ENCODE measurements around the gene IRF7.

DNA sequence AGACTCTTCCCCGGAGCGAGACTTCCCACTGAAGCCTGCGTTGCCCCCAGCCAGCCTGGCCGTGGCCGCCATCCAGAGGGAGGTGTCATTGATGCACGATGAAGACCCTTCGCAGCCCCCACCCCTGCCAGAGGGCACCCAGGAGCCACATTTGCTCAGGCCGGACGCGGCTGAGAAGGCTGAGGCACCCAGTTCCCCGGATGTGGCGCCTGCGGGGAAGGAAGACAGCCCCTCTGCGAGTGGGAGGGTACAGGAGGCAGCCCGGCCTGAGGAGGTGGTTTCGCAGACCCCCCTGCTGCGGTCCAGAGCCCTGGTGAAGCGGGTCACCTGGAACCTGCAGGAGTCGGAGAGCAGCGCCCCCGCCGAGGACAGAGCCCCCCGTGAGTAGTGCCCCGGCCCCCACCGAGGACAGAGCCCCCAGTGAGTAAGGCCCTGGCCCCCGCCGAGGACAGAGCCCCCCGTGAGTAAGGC, 6.4 kb downstream of the IRF7 start:
- TF ChIP-seq, protein P1, sequence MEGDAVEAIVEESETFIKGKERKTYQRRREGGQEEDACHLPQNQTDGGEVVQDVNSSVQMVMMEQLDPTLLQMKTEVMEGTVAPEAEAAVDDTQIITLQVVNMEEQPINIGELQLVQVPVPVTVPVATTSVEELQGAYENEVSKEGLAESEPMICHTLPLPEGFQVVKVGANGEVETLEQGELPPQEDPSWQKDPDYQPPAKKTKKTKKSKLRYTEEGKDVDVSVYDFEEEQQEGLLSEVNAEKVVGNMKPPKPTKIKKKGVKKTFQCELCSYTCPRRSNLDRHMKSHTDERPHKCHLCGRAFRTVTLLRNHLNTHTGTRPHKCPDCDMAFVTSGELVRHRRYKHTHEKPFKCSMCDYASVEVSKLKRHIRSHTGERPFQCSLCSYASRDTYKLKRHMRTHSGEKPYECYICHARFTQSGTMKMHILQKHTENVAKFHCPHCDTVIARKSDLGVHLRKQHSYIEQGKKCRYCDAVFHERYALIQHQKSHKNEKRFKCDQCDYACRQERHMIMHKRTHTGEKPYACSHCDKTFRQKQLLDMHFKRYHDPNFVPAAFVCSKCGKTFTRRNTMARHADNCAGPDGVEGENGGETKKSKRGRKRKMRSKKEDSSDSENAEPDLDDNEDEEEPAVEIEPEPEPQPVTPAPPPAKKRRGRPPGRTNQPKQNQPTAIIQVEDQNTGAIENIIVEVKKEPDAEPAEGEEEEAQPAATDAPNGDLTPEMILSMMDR (IDR thresholded peaks at IDR 0.05): no peak
- TF ChIP-seq POLR2A (IDR thresholded peaks at IDR 0.05): no peak

Data from heart left ventricle (tissue), 13 donors.